OCI-LY7 (cell line): Measurements from ENCODE around the gene RABL3.

ENCODE experiments used
- EZH2phosphoT487 ChIP-seq: fragments of 200-600 bp; sonication (generic); IDR thresholded peaks from 2 replicates; pipeline ENCODE4 v1.6.1; 2018; ENCODE audit warnings: low read depth, borderline replicate concordance, mild to moderate bottlenecking, mixed run types, antibody characterized with exemption, low read length, moderate library complexity, mixed read lengths
- TF ChIP-seq, protein P1 (sequence below): fragments of 200-600 bp; sonication (generic); conservative IDR thresholded peaks from 2 replicates; pipeline ENCODE4 v1.5.1; 2014; ENCODE audit warnings: mild to moderate bottlenecking, antibody characterized with exemption, low read length, moderate library complexity, mixed read lengths

DNA sequence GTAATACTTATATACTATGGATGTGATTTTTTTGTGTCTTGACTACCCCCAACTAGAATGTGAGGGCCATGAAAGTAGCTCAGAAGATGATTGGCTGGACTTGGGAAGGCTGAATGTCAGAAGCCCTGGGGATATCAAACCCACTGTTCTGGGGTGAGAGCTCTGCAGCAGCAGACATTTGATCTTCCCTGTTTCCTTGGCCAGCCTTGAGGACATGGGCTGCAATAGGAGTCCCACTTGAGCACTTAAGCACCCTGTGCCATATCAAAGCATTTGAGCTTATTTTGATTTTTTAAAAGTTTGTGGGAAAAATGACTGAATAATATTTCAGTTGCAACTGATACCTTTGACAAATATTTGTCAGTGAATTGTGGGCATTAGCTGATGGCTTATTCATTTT, 21.9 kb upstream of the RABL3 start:
- TF ChIP-seq, protein P1, sequence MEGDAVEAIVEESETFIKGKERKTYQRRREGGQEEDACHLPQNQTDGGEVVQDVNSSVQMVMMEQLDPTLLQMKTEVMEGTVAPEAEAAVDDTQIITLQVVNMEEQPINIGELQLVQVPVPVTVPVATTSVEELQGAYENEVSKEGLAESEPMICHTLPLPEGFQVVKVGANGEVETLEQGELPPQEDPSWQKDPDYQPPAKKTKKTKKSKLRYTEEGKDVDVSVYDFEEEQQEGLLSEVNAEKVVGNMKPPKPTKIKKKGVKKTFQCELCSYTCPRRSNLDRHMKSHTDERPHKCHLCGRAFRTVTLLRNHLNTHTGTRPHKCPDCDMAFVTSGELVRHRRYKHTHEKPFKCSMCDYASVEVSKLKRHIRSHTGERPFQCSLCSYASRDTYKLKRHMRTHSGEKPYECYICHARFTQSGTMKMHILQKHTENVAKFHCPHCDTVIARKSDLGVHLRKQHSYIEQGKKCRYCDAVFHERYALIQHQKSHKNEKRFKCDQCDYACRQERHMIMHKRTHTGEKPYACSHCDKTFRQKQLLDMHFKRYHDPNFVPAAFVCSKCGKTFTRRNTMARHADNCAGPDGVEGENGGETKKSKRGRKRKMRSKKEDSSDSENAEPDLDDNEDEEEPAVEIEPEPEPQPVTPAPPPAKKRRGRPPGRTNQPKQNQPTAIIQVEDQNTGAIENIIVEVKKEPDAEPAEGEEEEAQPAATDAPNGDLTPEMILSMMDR, result no peak
- no peak for TF ChIP-seq EZH2phosphoT487
